ENCODE results near the gene DNAJA2.

Gene DNAJA2

GRCh38 chr16:46915483-46916025 is 57.9 kb downstream of the DNAJA2 start:
- H3K79me2 ChIP-seq (ENCODE audit: control insufficient read depth, low read length): peaks cover 16% of the 10 kb centered on the region; the same call in 1 of the 2 replicates
- peak overlapping the region; percentile 89 for H3K4me2 ChIP-seq (ENCODE audit: low read length)
- H4K20me1 ChIP-seq (ENCODE audit: control insufficient read depth, insufficient read depth, low read depth, low read length): no peaks in the 10 kb centered on the region
- TF ChIP-seq EZH2phosphoT487 (IDR thresholded peaks at IDR 0.05; ENCODE audit: borderline replicate concordance, low read length) (no peak), CTCF (IDR thresholded peaks at IDR 0.05; ENCODE audit: low read depth, low read length, poor library complexity, severe bottlenecking) (no peak)
- peaks cover 21% of the 10 kb centered on the region for H3K36me3 ChIP-seq (ENCODE audit: control insufficient read depth, low read length)
- H3K27ac ChIP-seq (ENCODE audit: low read depth, low read length): peak overlapping the region; percentile 94
- H3K9me3 ChIP-seq (ENCODE audit: control insufficient read depth, insufficient read depth, low read length): no peaks in the 10 kb centered on the region
- H3K4me3 ChIP-seq (ENCODE audit: low read length): peak overlapping the region; percentile 41
- no peaks in the 10 kb centered on the region for H3K9me2 ChIP-seq (replicated peaks; ENCODE audit: control insufficient read depth, low read length)
- H3K4me1 ChIP-seq (ENCODE audit: control insufficient read depth, low read length): peaks cover 100% of the 10 kb centered on the region
- H3F3A ChIP-seq (ENCODE audit: control insufficient read depth, insufficient read depth): peaks cover 23% of the 10 kb centered on the region
- no peaks in the 10 kb centered on the region for H3K27me3 ChIP-seq (ENCODE audit: control insufficient read depth, low read length)

GRCh38 chr16:46914556-46915201 is 58.8 kb downstream of the DNAJA2 start:
- Histone ChIP-seq H3K4me2 (ENCODE audit: low read length) (peak overlapping the region; percentile 89), H3K4me3 (ENCODE audit: low read length) (peak overlapping the region; percentile 6; the same call in 1 of the 2 replicates), H3K9me2 (replicated peaks; ENCODE audit: control insufficient read depth, low read length) (no peaks in the 10 kb centered on the region), H3K9me3 (ENCODE audit: control insufficient read depth, insufficient read depth, low read length) (no peaks in the 10 kb centered on the region), H3K79me2 (ENCODE audit: control insufficient read depth, low read length) (peaks cover 8% of the 10 kb centered on the region; the same call in 1 of the 2 replicates), H3K27ac (ENCODE audit: low read depth, low read length) (peak overlapping the region; percentile 94), H3F3A (ENCODE audit: control insufficient read depth, insufficient read depth) (peaks cover 28% of the 10 kb centered on the region), H3K36me3 (ENCODE audit: control insufficient read depth, low read length) (peaks cover 19% of the 10 kb centered on the region), H3K4me1 (ENCODE audit: control insufficient read depth, low read length) (peaks cover 100% of the 10 kb centered on the region), H3K27me3 (ENCODE audit: control insufficient read depth, low read length) (no peaks in the 10 kb centered on the region), H4K20me1 (ENCODE audit: control insufficient read depth, insufficient read depth, low read depth, low read length) (no peaks in the 10 kb centered on the region)
- no peak for TF ChIP-seq EZH2phosphoT487 (IDR thresholded peaks at IDR 0.05; ENCODE audit: borderline replicate concordance, low read length)
- TF ChIP-seq CTCF (IDR thresholded peaks at IDR 0.05; ENCODE audit: low read depth, low read length, poor library complexity, severe bottlenecking): no peak

- H3K4me2 ChIP-seq (ENCODE audit: low read length): peak overlapping the region; percentile 82
- H3K4me3 ChIP-seq (ENCODE audit: low read length): peak overlapping the region; percentile 66
- H3K36me3 ChIP-seq (ENCODE audit: control insufficient read depth, low read length): peaks cover 23% of the 10 kb centered on the region
These were observed 61.8 kb downstream of the DNAJA2 start for GRCh38 chr16:46911650-46912049.

More at GRCh38 chr16:46911650-46912049, 61.8 kb downstream of the DNAJA2 start:
- Histone ChIP-seq H4K20me1 (ENCODE audit: control insufficient read depth, insufficient read depth, low read depth, low read length) (no peaks in the 10 kb centered on the region), H3K4me1 (ENCODE audit: control insufficient read depth, low read length) (peaks cover 83% of the 10 kb centered on the region), H3K9me3 (ENCODE audit: control insufficient read depth, insufficient read depth, low read length) (no peaks in the 10 kb centered on the region), H3K79me2 (ENCODE audit: control insufficient read depth, low read length) (0 out of 2 replicates have a peak, but pooled peaks cover 3% of the 10 kb centered on the region), H3K27me3 (ENCODE audit: control insufficient read depth, low read length) (no peaks in the 10 kb centered on the region), H3F3A (ENCODE audit: control insufficient read depth, insufficient read depth) (peaks cover 25% of the 10 kb centered on the region), H3K9me2 (replicated peaks; ENCODE audit: control insufficient read depth, low read length) (no peaks in the 10 kb centered on the region), H3K27ac (ENCODE audit: low read depth, low read length) (peak overlapping the region; percentile 95)
- no peak for TF ChIP-seq CTCF (IDR thresholded peaks at IDR 0.05; ENCODE audit: low read depth, low read length, poor library complexity, severe bottlenecking)
- no peak for TF ChIP-seq EZH2phosphoT487 (IDR thresholded peaks at IDR 0.05; ENCODE audit: borderline replicate concordance, low read length)

Measured in DOHH2 (cell line).